CD4-positive, alpha-beta T cell treated with Interleukin-2 at 100 ng/mL for 4 hours (primary cell): ENCODE results near the gene OXT.
A peak's percentile ranks its signal among the peaks of the same experiment; 100 is the strongest.

Source experiments
- DNase-seq: peaks from one replicate; pipeline ENCODE4 v3.0.0-alpha.2; 2020; ENCODE audit warnings: low spot score

OXT gene

GRCh38 chr20:3084283-3084985 lies 13.0 kb downstream of the OXT start, which contains the start of gene AVP:
AVP (minus strand) TSS chr20:3084724; CDS start chr20:3084674, 50 bp downstream.
- DNase-seq: no peak

GRCh38 chr20:3084986-3085360 lies 13.6 kb downstream of the OXT start:
- DNase-seq: no peak

GRCh38 chr20:3085571-3086072 lies 14.2 kb downstream of the OXT start:
- DNase-seq: no peak

- no peak for DNase-seq
Measured at GRCh38 chr20:3088031-3088430, 16.6 kb downstream of the OXT start.

GRCh38 chr20:3090565-3090964 lies 19.1 kb downstream of the OXT start:
- DNase-seq: no peak

GRCh38 chr20:3092611-3093379 lies 21.4 kb downstream of the OXT start:
- peak; percentile 17 for DNase-seq

- no peak for DNase-seq
Measured at GRCh38 chr20:3093861-3094361, 22.5 kb downstream of the OXT start.

GRCh38 chr20:3094848-3095629 lies 23.6 kb downstream of the OXT start:
- DNase-seq: no peak

- DNase-seq: no peak
Measured at GRCh38 chr20:3100480-3100879, 29.1 kb downstream of the OXT start.

- DNase-seq: no peak
Measured at GRCh38 chr20:3101251-3101650, 29.8 kb downstream of the OXT start.

- DNase-seq: peak; percentile 42
Measured at GRCh38 chr20:3101737-3102574, 30.5 kb downstream of the OXT start.

- no peak for DNase-seq
Measured at GRCh38 chr20:3102575-3103368, 31.4 kb downstream of the OXT start.

- no peak for DNase-seq
Measured at GRCh38 chr20:3103369-3104032, 32.1 kb downstream of the OXT start.

GRCh38 chr20:3105256-3106137 lies 34.1 kb downstream of the OXT start:
- DNase-seq: no peak

- no peak for DNase-seq
Measured at GRCh38 chr20:3106185-3106584, 34.8 kb downstream of the OXT start.

- DNase-seq: no peak
Measured at GRCh38 chr20:3106658-3107463, 35.4 kb downstream of the OXT start.

GRCh38 chr20:3107464-3108025 lies 36.1 kb downstream of the OXT start:
- no peak for DNase-seq
